NCI-H69 (cell line): ENCODE measurements around the gene BCAS3.

ENCODE experiments used
- DNase-seq: peaks from one replicate; lab custom pipeline; 2025; lab: John Stamatoyannopoulos, UW

BCAS3 gene

GRCh38 chr17:61316633-61317032, 639.0 kb downstream of the BCAS3 start:
- DNase-seq: no peak

- peak; percentile 23 for DNase-seq
Measured at GRCh38 chr17:61317779-61318178, 640.1 kb downstream of the BCAS3 start.

GRCh38 chr17:61318684-61319098, 641.0 kb downstream of the BCAS3 start:
- no peak for DNase-seq

DNA sequence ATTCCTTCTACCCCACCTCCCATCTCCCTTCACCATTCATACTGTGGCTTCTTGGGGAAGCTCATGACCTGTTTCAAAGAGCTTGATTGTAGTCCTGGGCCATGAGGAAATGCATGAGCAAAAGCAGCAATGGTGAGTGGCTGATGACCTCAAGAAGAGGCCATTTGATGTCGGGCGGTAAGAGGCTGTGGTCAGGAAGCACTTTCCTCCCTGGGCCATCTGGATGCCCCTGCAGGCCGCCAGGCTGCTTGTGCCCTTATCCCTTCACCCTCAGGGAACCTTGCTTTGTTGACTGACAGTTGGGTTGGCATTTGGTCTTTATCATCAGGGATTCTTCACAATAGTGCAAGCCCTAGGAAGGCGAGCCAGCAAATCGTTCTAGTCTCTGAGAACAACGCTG, 643.7 kb downstream of the BCAS3 start:
- peak; percentile 17 for DNase-seq

DNA sequence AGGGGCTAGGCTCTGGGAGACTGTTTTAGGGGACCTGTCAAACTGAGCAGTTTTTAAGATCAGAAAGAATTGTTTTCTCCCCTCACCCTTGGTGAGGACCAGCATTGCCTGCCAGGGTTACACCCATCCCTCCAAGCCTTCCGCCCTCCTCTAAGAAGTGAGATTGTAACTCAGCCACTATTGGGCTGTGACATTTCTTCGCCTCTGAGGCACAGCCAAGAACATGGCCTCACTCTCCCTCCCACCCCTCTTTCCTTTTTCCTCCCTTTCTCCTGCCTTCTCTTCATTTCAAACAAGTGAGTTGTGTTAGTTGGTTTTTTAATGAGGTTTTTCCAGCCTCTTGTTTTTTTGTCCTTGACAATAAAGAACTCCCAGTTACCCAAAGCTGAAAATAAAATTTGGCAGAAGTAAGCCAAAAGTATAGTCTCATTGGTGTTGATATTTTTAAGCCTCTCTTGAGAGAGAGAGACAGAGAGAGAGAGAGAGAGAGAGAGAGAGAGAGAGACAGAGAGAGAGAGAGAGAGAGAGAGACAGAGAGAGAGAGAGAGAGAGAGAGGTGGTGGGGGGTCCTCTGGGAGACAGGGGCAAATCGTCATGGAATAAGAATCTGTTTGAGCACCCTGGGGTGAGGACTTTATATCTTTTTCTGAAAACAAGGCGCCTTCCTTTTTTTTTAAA, 644.8 kb downstream of the BCAS3 start:
- peak; percentile 15 for DNase-seq

GRCh38 chr17:61323003-61323908, 645.6 kb downstream of the BCAS3 start:
- peak; percentile 83 for DNase-seq

- peak; percentile 46 for DNase-seq
Measured at GRCh38 chr17:61323909-61324868, 646.5 kb downstream of the BCAS3 start.

- no peak for DNase-seq
Measured at GRCh38 chr17:61324950-61325349, 647.3 kb downstream of the BCAS3 start.

- DNase-seq: peak; percentile 97
Measured at GRCh38 chr17:61325382-61326073, 647.9 kb downstream of the BCAS3 start.

DNA sequence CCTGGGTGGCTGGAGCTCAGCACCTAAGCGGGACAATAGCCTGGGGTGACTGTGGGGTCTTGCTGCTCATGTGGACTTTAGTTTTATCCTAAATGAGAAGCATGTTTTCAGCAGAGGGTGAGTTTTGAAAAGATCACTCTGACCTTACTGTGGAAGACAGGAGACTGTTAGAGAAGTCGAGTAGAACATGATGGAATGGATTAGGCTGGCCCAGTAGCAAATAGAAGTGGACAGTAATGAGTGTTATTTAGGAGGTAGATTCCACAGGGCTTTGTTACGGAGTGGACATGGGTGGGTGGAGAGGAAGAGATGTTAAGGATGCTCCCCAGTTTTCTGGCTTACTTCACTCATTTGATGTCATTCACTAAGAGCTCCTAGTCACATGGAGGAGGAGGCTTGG, 648.7 kb downstream of the BCAS3 start:
- DNase-seq: no peak

DNA sequence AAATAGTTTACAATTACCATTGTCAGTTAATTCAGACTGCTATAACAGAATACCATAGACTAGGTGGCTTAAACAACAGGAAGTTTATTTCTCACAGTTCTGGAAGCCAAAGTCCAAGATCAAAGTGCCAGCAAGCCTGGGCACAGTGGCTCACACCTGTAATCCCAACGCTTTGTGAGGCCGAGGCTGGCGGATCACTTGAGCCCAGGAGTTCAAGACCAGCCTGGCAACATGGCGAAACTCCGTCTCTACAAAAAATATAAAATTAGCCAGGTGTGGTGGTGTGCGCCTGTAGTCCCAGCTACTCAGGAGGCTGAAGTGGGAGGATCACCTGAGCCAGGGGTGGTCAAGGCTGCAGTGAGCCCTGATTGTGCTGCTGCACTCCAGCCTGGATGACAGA, 650.7 kb downstream of the BCAS3 start:
- DNase-seq: no peak

- DNase-seq: peak; percentile 23
Measured at GRCh38 chr17:61330174-61331150, 652.8 kb downstream of the BCAS3 start.

DNA sequence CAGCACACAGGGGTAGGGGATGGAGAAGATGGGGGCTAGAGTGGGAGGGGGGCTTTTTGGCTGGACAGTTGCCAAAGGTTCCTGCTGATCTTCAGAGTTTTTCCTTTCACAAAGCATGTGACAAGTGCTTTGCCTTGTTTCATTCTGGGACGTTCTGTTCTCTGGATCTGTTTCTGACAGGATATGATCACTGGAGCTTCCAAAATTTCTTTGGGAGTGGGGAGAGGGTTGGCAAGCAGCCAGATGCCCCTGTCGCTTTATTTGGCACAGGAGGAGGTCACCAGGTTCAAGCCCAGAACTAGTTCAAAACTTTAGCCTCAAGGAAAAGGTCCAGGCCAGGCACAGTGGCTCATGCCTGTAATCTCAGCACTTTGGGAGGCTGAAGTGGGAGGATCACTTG, 653.5 kb downstream of the BCAS3 start:
- no peak for DNase-seq

GRCh38 chr17:61331886-61332285, 654.2 kb downstream of the BCAS3 start:
- DNase-seq: no peak

DNA sequence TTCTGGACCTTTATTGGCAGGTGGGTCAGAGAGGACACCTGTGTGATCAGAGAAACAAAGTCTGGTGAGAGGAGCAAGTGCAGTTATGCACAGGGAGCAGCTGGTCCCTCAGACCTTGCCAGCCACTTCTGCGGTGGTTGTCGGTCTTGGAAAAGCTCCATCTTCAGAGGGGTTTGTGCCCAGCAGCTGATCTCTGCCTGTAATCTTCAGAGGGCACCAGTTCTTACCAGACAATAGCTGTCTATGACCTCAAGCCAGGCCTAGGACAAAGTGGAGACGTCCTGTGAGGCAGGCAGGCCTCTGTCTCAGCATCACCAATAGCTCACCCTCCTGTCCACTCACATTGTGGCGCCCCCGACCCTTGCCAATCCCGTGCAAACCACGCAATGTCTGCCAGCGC, 655.5 kb downstream of the BCAS3 start:
- no peak for DNase-seq

GRCh38 chr17:61334673-61335072, 657.0 kb downstream of the BCAS3 start:
- DNase-seq: no peak

DNA sequence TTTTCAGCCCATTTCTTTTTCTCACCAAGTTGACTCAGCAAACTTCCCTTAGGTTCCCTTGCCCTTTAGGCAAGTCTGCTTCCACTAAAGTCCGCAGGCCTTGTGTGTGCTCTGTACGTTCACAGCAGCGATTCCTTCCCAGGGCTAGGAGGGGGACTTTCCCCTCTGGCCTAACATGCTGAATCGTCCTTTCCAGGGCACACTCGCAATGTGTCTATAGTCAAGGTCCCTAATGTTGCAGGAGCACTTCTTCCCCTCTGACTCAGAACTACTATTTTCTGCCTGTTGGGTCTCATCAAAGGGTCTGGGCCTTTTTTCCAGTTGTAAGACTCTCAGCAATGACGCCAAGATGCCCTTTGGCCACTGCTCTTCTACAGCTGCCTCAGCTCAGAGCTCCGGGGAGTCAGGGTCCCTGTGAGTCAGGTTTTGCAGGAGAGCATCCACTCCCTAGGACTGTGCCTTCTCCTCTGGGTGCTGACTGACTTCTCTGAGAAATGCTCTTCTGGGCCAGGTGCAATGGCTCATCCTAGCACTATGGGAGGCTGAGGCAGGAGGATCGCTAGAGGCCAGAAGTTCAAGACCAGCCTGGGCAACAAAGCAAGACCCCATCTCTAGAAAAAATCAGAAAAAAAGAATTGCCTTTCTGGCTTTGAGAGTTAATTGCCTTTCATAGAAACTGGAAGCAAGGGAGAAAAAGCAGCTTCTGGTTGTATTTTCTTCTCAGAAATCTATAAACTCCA, 657.6 kb downstream of the BCAS3 start:
- DNase-seq: peak; percentile 29

GRCh38 chr17:61335845-61336655, 658.4 kb downstream of the BCAS3 start:
- peak; percentile 99 for DNase-seq

GRCh38 chr17:61337290-61337689, 659.6 kb downstream of the BCAS3 start:
- DNase-seq: peak; percentile 51
